Right lobe of liver (tissue), 4 donors: ENCODE measurements around the gene NCLN.

ENCODE experiments used
- CTCF ChIP-seq, 4 donors: fragments of 200-600 bp in 3 of 4; fragments of 450-650 bp in 1 of 4; IDR thresholded peaks; one replicate each; pipeline versions ENCODE4 v1.5.1 to v1.8.0; 2016 to 2022; ENCODE audit warnings: antibody characterized with exemption in 4 of 4, mild to moderate bottlenecking in 2 of 4
- POLR2A ChIP-seq: fragments of 450-650 bp; IDR thresholded peaks from one replicate; pipeline ENCODE4 v1.6.1; 2017; ENCODE audit warnings: antibody characterized with exemption, mild to moderate bottlenecking
- donor health status: DM: no; HTN: no; CAD: no.
- donor health status: DM: no; HTN: no; CAD: no.
- donor health status: DM: no; HTN: yes; CAD: no.

- TF ChIP-seq CTCF (IDR thresholded peaks at IDR 0.05) (no peak), POLR2A (no peak)
Observed at GRCh38 chr19:3231288-3231687, 45.6 kb downstream of the NCLN start.
